ENCODE data around the gene NXNL1. TPM values are rescaled to one million over a fixed set of nuclear protein-coding genes. Genes with fewer than 3 reads are reported as not detected.

NXNL1 gene
- total and polyA plus RNA-seq, 2 experiments from 2014 or later, result not detected

DNA sequence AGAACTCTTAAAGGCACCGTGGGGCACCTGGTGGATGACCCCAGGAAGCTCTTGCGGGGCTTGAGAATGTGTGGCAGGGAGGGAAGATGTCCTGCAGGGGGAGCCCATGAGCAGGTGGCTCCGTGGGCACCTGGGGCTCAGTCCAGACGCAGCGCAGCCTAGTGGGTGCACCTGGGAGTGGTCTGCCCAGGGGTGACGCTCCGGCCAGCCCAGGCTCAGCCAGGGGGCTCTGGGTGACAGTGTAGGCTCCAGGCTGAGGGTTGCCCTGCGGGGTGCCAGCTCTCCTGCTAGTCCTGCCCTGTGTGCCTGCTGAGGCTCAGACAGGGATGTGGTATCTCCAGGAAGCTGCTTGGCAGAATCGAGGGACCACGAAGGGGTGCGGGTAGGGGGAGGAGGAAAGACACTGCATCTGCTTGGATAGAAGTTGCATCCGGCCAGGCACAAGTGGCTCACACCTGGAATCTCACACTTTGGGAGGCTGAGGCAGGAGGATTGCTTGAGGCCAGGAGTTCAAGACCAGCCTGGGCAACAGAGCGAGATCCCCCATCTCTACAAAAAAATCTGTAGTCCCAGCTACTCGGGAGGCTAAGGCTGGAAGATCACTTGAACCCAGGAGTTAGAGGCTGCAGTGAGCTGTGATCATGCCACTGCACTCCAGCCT is 35.7 kb upstream of the NXNL1 start:
- peaks cover 13% of the 10 kb centered on the region for H3K4me1 ChIP-seq (ENCODE audit: insufficient read depth)
- H3K9me2 ChIP-seq (ENCODE audit: insufficient read depth), result no peaks in the 10 kb centered on the region
- no peaks in the 10 kb centered on the region for H3K79me2 ChIP-seq (replicated peaks; ENCODE audit: insufficient read depth)
- peak; percentile 82 for ATAC-seq
- Mint-ChIP-seq H3K4me1 (peaks cover 24% of the 10 kb centered on the region), H3K4me3 (peak overlapping the region; percentile 79), H3K9me3 (no peaks in the 10 kb centered on the region; the same call in 2 of the 3 replicates), H3K36me3 (ENCODE audit: low read depth) (no peaks in the 10 kb centered on the region), H3K27me3 (ENCODE audit: insufficient read depth, low read depth, poor library complexity) (peaks cover 15% of the 10 kb centered on the region), H3K27ac (no peak overlapping the region)
- H4K20me1 ChIP-seq (replicated peaks; ENCODE audit: insufficient read depth), result no peaks in the 10 kb centered on the region
- TF ChIP-seq STAT1 (IDR thresholded peaks at IDR 0.05; ENCODE audit: unreplicated experiment) (no peak), NANOG (IDR thresholded peaks at IDR 0.05; ENCODE audit: borderline replicate concordance) (no peak), EZH2phosphoT487 (IDR thresholded peaks at IDR 0.05; ENCODE audit: unreplicated experiment) (no peak), POLR2AphosphoS5 (IDR thresholded peaks at IDR 0.05; ENCODE audit: low read depth) (no peak), ZNF331 (CRISPR knock-in tag; IDR thresholded peaks at IDR 0.05; ENCODE audit: low read depth) (no peak), ZNF114 (CRISPR knock-in tag; IDR thresholded peaks at IDR 0.05) (no peak), EZH2 (IDR thresholded peaks at IDR 0.05; ENCODE audit: low read depth, unreplicated experiment) (no peak), JUNB (IDR thresholded peaks at IDR 0.05; ENCODE audit: unreplicated experiment) (no peak), CREB1 (CRISPR knock-in tag; IDR thresholded peaks at IDR 0.05; ENCODE audit: low read depth) (peak; percentile 70)
- TF ChIP-seq, protein P1, sequence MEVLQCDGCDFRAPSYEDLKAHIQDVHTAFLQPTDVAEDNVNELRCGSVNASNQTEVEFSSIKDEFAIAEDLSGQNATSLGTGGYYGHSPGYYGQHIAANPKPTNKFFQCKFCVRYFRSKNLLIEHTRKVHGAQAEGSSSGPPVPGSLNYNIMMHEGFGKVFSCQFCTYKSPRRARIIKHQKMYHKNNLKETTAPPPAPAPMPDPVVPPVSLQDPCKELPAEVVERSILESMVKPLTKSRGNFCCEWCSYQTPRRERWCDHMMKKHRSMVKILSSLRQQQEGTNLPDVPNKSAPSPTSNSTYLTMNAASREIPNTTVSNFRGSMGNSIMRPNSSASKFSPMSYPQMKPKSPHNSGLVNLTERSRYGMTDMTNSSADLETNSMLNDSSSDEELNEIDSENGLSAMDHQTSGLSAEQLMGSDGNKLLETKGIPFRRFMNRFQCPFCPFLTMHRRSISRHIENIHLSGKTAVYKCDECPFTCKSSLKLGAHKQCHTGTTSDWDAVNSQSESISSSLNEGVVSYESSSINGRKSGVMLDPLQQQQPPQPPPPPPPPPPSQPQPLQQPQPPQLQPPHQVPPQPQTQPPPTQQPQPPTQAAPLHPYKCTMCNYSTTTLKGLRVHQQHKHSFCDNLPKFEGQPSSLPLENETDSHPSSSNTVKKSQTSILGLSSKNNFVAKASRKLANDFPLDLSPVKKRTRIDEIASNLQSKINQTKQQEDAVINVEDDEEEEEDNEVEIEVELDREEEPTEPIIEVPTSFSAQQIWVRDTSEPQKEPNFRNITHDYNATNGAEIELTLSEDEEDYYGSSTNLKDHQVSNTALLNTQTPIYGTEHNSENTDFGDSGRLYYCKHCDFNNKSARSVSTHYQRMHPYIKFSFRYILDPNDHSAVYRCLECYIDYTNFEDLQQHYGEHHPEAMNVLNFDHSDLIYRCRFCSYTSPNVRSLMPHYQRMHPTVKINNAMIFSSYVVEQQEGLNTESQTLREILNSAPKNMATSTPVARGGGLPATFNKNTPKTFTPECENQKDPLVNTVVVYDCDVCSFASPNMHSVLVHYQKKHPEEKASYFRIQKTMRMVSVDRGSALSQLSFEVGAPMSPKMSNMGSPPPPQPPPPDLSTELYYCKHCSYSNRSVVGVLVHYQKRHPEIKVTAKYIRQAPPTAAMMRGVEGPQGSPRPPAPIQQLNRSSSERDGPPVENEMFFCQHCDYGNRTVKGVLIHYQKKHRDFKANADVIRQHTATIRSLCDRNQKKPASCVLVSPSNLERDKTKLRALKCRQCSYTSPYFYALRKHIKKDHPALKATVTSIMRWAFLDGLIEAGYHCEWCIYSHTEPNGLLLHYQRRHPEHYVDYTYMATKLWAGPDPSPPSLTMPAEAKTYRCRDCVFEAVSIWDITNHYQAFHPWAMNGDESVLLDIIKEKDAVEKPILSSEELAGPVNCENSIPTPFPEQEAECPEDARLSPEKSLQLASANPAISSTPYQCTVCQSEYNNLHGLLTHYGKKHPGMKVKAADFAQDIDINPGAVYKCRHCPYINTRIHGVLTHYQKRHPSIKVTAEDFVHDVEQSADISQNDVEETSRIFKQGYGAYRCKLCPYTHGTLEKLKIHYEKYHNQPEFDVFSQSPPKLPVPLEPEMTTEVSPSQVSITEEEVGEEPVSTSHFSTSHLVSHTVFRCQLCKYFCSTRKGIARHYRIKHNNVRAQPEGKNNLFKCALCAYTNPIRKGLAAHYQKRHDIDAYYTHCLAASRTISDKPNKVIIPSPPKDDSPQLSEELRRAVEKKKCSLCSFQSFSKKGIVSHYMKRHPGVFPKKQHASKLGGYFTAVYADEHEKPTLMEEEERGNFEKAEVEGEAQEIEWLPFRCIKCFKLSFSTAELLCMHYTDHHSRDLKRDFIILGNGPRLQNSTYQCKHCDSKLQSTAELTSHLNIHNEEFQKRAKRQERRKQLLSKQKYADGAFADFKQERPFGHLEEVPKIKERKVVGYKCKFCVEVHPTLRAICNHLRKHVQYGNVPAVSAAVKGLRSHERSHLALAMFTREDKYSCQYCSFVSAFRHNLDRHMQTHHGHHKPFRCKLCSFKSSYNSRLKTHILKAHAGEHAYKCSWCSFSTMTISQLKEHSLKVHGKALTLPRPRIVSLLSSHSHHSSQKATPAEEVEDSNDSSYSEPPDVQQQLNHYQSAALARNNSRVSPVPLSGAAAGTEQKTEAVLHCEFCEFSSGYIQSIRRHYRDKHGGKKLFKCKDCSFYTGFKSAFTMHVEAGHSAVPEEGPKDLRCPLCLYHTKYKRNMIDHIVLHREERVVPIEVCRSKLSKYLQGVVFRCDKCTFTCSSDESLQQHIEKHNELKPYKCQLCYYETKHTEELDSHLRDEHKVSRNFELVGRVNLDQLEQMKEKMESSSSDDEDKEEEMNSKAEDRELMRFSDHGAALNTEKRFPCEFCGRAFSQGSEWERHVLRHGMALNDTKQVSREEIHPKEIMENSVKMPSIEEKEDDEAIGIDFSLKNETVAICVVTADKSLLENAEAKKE (CRISPR knock-in tag; IDR thresholded peaks at IDR 0.05), result no peak
- TF ChIP-seq, protein P2, sequence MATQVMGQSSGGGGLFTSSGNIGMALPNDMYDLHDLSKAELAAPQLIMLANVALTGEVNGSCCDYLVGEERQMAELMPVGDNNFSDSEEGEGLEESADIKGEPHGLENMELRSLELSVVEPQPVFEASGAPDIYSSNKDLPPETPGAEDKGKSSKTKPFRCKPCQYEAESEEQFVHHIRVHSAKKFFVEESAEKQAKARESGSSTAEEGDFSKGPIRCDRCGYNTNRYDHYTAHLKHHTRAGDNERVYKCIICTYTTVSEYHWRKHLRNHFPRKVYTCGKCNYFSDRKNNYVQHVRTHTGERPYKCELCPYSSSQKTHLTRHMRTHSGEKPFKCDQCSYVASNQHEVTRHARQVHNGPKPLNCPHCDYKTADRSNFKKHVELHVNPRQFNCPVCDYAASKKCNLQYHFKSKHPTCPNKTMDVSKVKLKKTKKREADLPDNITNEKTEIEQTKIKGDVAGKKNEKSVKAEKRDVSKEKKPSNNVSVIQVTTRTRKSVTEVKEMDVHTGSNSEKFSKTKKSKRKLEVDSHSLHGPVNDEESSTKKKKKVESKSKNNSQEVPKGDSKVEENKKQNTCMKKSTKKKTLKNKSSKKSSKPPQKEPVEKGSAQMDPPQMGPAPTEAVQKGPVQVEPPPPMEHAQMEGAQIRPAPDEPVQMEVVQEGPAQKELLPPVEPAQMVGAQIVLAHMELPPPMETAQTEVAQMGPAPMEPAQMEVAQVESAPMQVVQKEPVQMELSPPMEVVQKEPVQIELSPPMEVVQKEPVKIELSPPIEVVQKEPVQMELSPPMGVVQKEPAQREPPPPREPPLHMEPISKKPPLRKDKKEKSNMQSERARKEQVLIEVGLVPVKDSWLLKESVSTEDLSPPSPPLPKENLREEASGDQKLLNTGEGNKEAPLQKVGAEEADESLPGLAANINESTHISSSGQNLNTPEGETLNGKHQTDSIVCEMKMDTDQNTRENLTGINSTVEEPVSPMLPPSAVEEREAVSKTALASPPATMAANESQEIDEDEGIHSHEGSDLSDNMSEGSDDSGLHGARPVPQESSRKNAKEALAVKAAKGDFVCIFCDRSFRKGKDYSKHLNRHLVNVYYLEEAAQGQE (IDR thresholded peaks at IDR 0.05; ENCODE audit: unreplicated experiment), result no peak
- TF ChIP-seq, protein P3, sequence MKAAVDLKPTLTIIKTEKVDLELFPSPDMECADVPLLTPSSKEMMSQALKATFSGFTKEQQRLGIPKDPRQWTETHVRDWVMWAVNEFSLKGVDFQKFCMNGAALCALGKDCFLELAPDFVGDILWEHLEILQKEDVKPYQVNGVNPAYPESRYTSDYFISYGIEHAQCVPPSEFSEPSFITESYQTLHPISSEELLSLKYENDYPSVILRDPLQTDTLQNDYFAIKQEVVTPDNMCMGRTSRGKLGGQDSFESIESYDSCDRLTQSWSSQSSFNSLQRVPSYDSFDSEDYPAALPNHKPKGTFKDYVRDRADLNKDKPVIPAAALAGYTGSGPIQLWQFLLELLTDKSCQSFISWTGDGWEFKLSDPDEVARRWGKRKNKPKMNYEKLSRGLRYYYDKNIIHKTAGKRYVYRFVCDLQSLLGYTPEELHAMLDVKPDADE (IDR thresholded peaks at IDR 0.05), result no peak
- TF ChIP-seq, protein P4, sequence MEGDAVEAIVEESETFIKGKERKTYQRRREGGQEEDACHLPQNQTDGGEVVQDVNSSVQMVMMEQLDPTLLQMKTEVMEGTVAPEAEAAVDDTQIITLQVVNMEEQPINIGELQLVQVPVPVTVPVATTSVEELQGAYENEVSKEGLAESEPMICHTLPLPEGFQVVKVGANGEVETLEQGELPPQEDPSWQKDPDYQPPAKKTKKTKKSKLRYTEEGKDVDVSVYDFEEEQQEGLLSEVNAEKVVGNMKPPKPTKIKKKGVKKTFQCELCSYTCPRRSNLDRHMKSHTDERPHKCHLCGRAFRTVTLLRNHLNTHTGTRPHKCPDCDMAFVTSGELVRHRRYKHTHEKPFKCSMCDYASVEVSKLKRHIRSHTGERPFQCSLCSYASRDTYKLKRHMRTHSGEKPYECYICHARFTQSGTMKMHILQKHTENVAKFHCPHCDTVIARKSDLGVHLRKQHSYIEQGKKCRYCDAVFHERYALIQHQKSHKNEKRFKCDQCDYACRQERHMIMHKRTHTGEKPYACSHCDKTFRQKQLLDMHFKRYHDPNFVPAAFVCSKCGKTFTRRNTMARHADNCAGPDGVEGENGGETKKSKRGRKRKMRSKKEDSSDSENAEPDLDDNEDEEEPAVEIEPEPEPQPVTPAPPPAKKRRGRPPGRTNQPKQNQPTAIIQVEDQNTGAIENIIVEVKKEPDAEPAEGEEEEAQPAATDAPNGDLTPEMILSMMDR (conservative IDR thresholded peaks at IDR 0.05; ENCODE audit: low read depth in 2 of 2), result peak; percentile 95 to 100
- H3K4me3 ChIP-seq, result peak overlapping the region; percentile 65
- peak overlapping the region; percentile 96; the same call in 1 of the 2 replicates for H2AFZ ChIP-seq
- no peaks in the 10 kb centered on the region for H3K36me3 ChIP-seq (ENCODE audit: insufficient read depth)
- H3K27me3 ChIP-seq (ENCODE audit: insufficient read depth), result peaks cover 6% of the 10 kb centered on the region; the same call in 1 of the 2 replicates
- H3K27ac ChIP-seq (ENCODE audit: low read depth), result no peak overlapping the region
- peaks cover 16% of the 10 kb centered on the region for H3F3A ChIP-seq (replicated peaks; ENCODE audit: low read depth)
- peak; percentile 94 for DNase-seq (ENCODE audit: low spot score)
- peak overlapping the region; percentile 85 for H3K4me2 ChIP-seq
